Chondrocyte (in vitro differentiated cells): ENCODE results near the gene SEMA3C. TPM values are rescaled to one million over a fixed set of nuclear protein-coding genes. Genes with fewer than 3 reads are reported as not detected.

Experiments used
- DNase-seq: peaks from one replicate; pipeline ENCODE4 v3.0.0; 2021; ENCODE audit warnings: mixed read lengths, low spot score
- H3K27ac Mint-ChIP-seq: one replicate; pipeline ENCODE4 v1.8.0; 2021; ENCODE audit warnings: mild to moderate bottlenecking, moderate library complexity, mixed read lengths; ENCODE audit not compliant: unreplicated experiment
- H3K27me3 Mint-ChIP-seq: 2 replicates; pipeline ENCODE4 v1.8.0; 2021; ENCODE audit warnings: low read depth, mixed read lengths
- H3K36me3 Mint-ChIP-seq: 2 replicates; pipeline ENCODE4 v1.8.0; 2021; ENCODE audit warnings: low read depth, mixed read lengths
- H3K4me1 Mint-ChIP-seq: 2 replicates; pipeline ENCODE4 v1.8.0; 2021; ENCODE audit warnings: low read depth, mild to moderate bottlenecking, mixed read lengths
- H3K4me3 Mint-ChIP-seq: one replicate; pipeline ENCODE4 v1.8.0; 2021; ENCODE audit warnings: mild to moderate bottlenecking, moderate library complexity, mixed read lengths; ENCODE audit not compliant: unreplicated experiment
- H3K9me3 Mint-ChIP-seq: 2 replicates; pipeline ENCODE4 v1.8.0; 2021; ENCODE audit warnings: low read depth, mixed read lengths
- total RNA-seq: library from RNA; stranded (reverse); gene quantifications from 3 replicates; pipeline ENCODE4 v1.2.1, GENCODE V29; 2021
- TF ChIP-seq, protein P1 (sequence below): fragments of 200-600 bp; sonication (generic); IDR thresholded peaks from 2 replicates; pipeline ENCODE4 v1.5.0; 2021; ENCODE audit warnings: antibody characterized with exemption, mild to moderate bottlenecking, moderate library complexity

The SEMA3C gene
- total RNA-seq, 1 donor from 2014 or later: 80.0 TPM

DNA sequence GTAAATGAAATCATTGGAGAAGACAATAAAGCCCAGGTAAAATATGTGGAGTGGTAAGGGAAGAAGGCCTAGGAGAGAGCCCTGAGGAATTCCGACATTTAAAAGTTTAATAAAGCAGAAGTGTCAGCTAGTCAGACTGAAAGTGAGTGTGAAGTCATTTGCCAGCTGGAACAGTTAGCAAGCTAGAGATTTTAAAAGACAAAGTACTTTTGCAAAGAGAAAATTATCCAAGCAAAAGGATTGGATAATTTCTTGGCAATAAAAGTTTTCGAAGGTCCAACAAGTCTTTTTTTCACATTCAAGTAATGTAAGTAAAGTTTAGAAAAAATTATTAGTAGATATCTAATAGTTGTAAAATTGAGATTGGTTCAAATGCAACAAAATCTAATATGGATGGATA, 27.1 kb upstream of the SEMA3C start:
- DNase-seq: no peak
- Mint-ChIP-seq H3K27me3 (no peaks in the 10 kb centered on the region), H3K9me3 (peaks cover 6% of the 10 kb centered on the region), H3K4me3 (no peak overlapping the region), H3K36me3 (peaks cover 2% of the 10 kb centered on the region), H3K4me1 (peaks cover 27% of the 10 kb centered on the region), H3K27ac (no peak overlapping the region)
- TF ChIP-seq, protein P1, sequence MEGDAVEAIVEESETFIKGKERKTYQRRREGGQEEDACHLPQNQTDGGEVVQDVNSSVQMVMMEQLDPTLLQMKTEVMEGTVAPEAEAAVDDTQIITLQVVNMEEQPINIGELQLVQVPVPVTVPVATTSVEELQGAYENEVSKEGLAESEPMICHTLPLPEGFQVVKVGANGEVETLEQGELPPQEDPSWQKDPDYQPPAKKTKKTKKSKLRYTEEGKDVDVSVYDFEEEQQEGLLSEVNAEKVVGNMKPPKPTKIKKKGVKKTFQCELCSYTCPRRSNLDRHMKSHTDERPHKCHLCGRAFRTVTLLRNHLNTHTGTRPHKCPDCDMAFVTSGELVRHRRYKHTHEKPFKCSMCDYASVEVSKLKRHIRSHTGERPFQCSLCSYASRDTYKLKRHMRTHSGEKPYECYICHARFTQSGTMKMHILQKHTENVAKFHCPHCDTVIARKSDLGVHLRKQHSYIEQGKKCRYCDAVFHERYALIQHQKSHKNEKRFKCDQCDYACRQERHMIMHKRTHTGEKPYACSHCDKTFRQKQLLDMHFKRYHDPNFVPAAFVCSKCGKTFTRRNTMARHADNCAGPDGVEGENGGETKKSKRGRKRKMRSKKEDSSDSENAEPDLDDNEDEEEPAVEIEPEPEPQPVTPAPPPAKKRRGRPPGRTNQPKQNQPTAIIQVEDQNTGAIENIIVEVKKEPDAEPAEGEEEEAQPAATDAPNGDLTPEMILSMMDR: no peak

DNA sequence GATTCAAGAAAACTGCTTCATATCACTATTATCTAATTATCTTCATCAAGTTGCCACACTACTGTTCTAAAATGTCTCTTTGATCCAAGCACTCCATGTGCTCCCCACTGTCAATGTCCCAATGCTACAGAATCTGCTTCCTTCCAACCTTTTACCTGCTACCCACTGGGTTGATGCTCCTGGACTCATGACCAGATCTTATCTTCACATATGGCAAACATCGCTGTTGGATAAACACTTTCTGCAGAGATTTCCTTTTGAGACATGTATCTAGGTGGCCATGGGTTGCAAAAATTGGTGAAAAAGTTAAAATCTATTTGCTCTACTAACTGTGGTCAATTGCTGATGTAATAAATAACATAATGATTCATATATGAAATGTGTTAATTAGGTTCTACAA, 24.5 kb upstream of the SEMA3C start:
- no peak overlapping the region for H3K4me3 Mint-ChIP-seq
- no peaks in the 10 kb centered on the region for H3K36me3 Mint-ChIP-seq
- no peak for DNase-seq
- no peaks in the 10 kb centered on the region for H3K27me3 Mint-ChIP-seq
- H3K27ac Mint-ChIP-seq: peak overlapping the region; percentile 72
- peaks cover 37% of the 10 kb centered on the region for H3K4me1 Mint-ChIP-seq
- peaks cover 6% of the 10 kb centered on the region for H3K9me3 Mint-ChIP-seq
- TF ChIP-seq, protein P1: no peak

DNA sequence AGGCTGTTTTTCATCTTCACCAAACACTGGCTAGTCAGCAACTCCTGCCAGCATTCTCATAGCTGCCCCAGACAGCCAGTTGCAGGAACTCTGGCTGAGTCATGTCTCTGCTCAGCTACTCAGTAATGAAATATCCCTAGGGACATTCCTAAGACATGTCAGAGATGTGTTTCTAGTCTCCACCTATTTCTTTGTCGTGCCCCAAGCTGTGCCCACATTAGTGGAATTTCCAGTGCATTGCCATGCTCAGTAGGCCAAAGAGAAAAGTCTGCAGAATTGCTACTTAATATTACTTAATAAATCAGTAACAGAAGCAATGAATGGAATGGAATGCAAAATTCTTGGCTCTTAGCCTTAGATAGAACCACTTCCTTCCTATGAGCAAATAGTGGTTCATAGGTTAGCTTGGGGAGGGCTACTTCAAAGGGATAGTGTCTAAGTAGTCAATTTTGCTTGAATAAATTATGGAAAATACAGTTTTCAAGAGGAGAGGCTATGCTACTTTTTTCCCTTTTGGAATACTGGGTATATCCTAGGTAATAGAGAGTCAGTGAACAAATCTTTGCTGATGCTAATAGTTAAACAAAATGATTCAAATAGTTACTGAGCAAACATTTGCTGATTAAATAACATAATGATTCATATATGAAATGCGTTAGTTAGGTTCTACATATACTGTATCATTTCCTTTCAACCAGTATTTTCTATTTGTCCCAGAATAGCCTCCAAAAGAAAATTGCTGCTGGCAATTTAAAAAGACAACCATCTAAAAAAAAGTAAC, 23.6 kb upstream of the SEMA3C start:
- DNase-seq: no peak
- H3K27ac Mint-ChIP-seq: peak overlapping the region; percentile 97
- peaks cover 6% of the 10 kb centered on the region for H3K9me3 Mint-ChIP-seq
- TF ChIP-seq, protein P1: no peak
- no peak overlapping the region for H3K4me3 Mint-ChIP-seq
- peaks cover 37% of the 10 kb centered on the region for H3K4me1 Mint-ChIP-seq
- no peaks in the 10 kb centered on the region for H3K36me3 Mint-ChIP-seq
- no peaks in the 10 kb centered on the region for H3K27me3 Mint-ChIP-seq

DNA sequence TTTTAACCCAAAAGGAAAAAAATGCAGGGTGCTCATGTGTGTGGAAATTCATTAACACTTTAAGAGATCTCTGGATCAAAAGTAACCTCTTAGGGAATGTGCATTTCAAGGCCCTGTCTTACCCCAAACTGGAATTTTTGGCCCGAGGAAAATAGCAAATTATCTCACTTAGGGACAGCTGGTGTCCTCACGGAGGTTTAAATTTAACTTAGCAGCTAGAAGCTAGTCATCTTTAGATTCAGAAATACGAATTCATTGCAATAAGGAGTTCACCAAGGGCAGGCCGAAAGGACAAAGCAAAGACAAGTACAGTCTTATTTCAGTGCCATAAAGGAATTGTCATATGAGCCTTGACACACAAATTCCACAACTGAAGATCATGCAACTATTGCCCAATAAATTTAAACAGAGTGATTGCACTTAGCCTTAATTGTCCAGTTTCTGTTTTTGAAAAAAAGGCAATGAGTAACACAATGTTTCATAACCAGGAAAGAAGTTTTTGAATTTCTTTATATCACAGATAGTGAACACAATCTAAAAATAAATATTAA, 22.4 kb upstream of the SEMA3C start:
- Mint-ChIP-seq H3K4me1 (peaks cover 37% of the 10 kb centered on the region), H3K27me3 (no peaks in the 10 kb centered on the region), H3K36me3 (no peaks in the 10 kb centered on the region), H3K9me3 (peaks cover 6% of the 10 kb centered on the region), H3K27ac (peak overlapping the region; percentile 88), H3K4me3 (no peak overlapping the region)
- TF ChIP-seq, protein P1: no peak
- DNase-seq: no peak

DNA sequence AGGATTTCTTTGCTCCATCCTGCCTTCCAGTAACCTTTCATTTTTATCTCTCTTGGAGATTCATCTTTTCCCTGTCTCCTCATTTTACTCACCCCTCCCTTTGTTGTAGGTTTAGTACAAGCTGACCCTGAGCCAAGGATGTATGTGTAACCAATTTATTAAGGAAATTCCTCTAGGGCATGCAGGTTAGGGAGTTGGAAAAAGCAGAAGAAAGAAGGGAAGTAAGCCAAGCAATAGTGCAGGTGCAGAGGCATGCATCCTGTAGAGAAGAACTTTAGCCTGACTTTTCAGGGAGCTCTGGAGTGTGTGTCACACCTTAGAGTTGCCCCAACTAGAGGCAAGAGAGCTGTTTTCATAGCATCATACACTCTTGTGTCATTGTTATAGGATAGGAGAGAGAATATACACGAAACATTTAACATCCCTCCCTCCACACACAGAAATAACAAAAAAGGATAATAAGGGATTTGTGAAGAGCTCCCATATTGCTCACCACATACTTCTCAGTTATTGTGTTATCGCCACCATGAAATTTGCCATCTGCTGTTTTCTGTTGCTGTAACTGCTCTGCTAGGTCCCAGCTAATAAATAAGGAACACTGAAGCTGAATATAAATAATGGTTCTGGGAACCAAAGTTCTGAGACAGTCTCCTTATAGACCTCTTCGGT, 21.8 kb upstream of the SEMA3C start:
- H3K36me3 Mint-ChIP-seq: no peaks in the 10 kb centered on the region
- no peak overlapping the region for H3K4me3 Mint-ChIP-seq
- H3K27me3 Mint-ChIP-seq: no peaks in the 10 kb centered on the region
- TF ChIP-seq, protein P1: no peak
- H3K9me3 Mint-ChIP-seq: peaks cover 6% of the 10 kb centered on the region
- H3K27ac Mint-ChIP-seq: peak overlapping the region; percentile 88
- DNase-seq: no peak
- H3K4me1 Mint-ChIP-seq: peaks cover 37% of the 10 kb centered on the region
